ENCODE data around the gene SDHAF1.

Gene SDHAF1

DNA sequence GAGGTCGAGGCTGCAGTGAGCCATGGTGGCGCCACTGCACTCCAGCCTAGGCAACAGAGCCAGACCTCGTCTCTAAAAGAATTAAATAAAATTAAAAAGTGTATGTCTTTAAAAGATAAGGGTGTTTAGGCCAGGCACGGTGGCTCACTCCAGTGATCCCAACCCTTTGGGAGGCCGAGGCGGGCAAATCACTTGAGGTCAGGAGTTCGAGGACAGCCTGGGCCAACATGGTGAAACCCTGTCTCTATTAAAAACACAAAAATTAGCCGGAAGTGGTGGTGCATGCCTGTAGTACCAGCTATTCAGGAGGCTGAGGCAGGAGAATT, 7.5 kb upstream of the SDHAF1 start:
- DNase-seq = no peak

DNA sequence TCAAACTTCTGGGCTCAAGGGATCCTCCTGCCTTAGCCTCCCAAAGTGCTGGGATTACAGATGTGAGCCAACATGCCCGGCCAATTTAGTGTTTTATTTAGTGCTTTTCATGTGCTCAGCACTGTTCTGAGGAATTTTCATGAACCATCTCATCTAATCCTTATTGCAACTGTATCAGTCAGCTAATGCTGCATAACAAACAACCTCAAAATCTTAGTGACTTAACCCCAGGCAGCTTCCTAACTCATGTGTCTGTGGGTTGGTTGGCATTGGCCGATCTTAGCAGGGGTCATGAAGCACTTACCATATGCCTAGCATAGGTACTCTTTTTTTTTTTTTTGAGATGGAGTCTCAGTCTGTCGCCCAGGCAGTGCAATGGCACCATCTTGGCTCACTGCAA, 6.2 kb upstream of the SDHAF1 start:
- no peak for DNase-seq

GRCh38 chr19:35990156-35990555, 4.8 kb upstream of the SDHAF1 start:
- DNase-seq = no peak

GRCh38 chr19:35990771-35991730, 3.9 kb upstream of the SDHAF1 start:
- no peak for DNase-seq

DNA sequence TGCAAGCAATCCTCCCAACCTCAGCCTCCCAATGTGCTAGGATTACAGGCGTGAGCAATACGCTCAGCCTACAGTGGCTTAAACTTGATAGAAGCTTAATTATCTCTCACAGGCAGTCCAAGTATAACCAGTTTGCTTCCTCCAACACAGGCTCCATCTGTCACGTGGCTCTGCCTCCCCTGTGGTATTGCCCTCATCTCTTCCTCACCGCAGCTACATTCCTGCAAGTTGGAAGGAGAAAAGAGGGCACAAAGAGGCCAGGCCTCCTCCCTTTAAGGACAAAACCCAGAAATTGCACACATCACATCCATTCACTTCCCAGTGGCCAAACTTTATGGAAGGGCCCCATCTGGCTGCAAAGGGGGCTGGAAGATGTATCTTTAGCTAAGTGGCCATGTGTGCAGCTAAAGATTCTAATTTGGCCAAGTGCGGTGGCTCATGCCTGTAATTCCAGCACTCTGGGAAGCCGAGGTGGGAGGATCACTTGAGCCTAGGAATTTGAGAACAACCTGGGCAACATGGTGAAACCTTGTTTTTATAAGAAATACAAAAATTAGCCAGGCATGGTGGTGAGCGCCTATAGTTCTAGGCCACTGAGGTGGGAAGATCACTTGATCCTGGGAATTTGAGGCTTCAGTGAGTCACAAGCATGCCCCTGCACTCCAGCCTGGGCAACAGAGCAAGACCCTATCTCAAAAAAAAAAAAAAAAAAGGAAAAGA, 3.1 kb upstream of the SDHAF1 start:
- DNase-seq = no peak

GRCh38 chr19:35992907-35993765, 1.9 kb upstream of the SDHAF1 start:
- DNase-seq = no peak

DNA sequence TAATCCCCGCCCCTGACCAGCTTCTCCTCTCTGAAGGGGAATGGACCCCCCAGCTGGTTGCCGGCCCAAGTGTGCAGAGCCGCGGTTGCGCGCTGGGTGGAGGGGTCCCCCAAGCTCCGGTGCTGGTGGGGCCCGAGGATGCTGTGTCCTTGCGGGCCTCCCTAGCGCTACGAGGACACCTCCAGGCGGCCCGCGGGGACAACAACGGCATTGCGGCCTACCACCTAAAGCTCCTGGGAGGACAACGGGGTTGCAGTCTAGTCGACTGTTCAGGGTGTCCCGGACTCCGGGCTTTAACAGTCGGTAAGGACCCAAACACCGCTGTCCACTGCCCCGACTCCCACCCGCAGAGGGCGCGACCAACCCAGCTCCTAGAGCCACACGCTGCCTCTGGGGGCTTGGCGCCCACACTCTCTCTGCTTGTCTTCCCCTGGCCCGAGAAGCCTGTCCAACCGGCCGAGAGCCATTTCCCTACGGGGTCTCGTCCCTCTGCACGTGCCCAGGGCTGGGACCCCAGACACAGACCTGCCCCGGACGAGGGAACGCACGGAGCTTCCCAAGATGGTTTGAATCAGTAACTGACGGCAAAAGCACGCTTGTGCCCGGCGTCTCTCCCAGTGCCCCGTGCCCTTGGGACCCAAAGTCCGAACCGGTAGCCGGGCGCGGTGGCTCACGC, 927 bp upstream of the SDHAF1 start:
- no peak for DNase-seq

DNA sequence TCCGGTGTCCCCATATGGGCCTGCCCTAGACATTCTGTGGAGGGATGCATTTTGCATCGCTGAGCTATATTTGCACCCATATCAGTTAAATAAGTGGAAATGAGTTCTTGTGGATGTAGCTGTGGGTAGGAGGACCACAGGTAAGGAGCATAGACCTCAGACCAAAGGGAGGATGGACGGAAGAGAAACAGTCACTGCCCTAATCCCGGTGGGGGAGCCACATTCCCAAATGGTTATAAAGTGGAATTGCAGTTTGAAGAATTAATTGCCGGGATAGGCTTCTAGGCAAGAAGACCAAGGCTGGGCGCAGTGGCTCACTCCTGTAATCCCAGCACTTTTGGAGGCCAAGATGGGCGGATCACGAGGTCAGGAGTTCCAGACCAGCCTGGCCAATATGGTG, 1.8 kb downstream of the SDHAF1 start:
- no peak for DNase-seq

- DNase-seq = no peak
These were observed 6.6 kb downstream of the SDHAF1 start for GRCh38 chr19:36001605-36002004.

DNA sequence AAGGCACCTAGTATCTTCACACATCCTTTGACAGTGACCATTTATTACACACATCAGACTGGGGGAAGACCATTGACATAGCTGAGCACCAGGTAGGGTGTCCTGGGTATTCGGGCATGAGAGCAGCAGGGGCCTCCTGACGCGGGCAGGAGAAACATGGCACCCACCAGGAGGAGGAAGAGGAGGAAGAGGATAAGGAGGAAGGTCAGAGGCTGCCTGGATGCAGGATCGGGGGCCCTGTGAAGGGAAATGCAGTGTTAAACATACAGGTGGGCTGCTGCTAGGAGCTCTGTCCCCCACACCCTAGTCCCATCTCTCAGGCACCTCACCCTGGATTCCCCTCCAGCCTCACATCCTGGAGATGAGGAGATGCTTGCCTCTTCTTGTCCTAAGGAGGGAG, 8.3 kb downstream of the SDHAF1 start:
- no peak for DNase-seq

GRCh38 chr19:36006955-36007354, 12.0 kb downstream of the SDHAF1 start:
- no peak for DNase-seq

DNA sequence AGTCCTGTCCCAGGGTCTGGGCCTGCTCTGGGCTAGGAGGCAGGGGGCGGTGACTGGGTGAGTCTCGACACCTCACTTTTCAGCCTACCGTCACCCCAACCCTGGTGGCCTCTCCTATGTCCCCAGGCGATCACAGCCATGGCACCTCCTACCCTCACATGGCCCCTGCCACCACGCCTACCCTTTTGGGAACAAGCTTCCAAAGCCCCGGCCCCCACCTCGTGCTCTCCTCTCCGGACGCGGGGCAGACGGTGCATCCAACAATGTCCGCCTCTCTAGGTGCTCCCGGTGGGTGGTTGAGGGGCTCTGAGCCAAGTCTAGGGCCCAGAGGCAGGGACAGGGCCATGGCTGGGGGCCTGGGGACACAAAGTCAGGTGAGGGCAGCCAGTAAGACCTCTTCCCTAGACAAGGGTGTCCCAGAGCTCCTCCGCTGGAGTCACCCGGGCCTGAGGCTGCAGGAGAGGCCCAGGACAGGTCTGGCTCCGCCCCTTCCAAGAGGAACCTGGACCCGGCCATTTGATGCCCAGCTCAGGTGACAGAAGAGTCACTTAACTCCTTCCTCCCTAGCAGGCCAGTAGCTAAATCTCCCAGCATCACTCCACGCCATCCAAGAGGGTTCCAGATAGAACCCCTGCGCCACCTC, 13.5 kb downstream of the SDHAF1 start, which contains the start of gene SYNE4:
Gene SYNE4 (minus strand): TSS at position 478 of the 643 bp plus-strand sequence. CDS start 132 bp downstream, at position 346.
- DNase-seq = no peak

- DNase-seq = peak; percentile 23 to 37
These were observed 14.2 kb downstream of the SDHAF1 start for GRCh38 chr19:36009220-36009619.

- DNase-seq = no peak
These were observed 14.8 kb downstream of the SDHAF1 start for GRCh38 chr19:36009633-36010379.

DNA sequence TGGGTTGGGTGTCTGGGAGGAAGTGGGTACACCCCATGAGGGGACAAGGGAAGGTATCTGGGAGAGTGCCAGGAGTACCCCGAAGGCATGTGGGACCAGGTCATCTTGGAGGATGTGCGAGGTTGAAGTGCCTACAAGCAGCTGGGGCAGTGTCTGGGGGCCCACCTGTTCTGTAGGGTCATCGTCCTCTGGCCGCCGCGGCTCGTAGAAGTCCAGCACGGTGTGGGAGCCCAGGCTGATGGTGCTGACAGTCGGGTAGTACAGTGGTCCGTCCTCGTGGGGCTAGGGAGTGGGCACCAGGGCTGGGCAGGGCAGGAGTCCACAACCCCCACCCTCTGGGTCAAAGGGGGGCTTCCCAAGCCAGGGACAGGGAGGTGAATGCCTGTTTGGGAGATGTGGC, 15.4 kb downstream of the SDHAF1 start:
- DNase-seq = no peak

DNA sequence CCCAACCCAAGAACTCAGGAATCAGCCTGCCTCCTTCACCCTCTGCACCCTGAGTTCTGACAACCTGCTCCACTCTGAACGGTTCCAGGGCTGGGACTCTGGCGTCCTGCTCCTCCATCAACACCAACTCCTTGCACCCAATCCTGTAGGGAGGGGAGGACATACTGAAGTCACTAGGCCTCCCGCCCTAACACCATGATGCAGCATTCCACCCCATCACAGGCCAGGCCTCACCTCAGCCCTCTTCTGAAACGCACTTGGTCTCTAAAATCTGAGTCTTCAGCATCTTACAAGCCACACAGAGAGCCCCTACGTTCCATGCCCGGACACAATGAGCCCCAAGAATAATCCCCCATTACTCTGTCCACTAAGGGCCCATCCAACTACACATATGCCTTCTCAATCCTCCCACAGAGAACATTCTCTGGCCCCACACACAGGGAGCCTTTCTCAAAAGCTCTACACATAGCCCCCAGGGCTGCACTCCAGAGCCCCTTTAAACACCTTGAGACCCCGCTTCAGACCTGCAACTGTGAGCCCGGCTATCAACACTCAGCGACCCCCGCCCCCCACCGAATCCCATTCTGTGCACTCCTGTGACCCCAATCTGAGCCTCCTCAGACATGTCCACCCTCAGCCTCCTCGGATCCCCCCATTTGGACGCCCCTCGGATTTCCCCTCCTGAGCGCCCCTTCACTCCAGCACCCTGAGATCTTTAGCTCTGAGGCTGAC, 18.5 kb downstream of the SDHAF1 start:
- no peak for DNase-seq

DNA sequence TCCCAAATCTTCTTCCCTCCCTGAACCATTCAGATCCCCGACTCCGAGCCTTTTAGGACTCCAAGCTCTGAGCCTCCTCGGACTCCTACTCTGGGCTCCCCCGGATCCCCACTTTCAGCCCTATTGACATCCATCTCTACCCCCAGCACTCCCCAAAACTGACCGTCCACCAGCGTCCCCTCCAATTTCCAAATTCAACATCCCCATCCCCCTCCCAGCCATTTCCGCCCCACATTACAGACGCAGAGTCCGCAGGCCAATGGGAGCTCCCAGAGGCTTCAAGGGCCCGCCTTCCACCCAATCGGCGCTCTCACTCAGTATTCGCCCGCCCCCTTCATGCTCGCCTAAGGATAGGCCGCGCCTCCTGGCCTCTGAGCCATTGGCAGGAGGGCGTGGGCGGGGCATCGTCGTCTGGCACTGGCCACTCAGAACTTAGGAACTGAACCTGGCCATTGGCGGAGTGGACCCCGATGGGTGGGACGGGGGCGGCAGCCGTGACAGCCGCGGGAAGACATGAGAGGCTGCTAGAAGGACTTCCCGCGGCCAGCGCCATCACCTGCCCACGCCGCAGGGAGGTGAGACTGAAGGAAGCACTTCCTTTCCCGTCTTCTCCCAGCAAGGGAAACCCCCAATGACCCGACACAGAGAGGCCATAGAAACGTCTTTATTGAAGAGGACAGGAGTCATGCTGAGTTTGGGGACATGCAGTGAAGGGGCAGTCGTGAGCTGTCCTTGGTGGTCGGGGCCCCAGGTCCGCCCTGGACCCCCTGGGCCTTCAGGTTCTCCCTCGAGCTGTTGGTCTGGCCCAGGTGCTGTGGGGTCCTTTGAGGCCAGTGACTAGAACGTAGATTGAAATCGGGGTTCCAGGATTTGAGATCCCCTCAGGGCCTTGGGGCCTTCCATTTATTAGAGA, 19.3 kb downstream of the SDHAF1 start, which contains the start of gene ALKBH6:
Gene ALKBH6 (minus strand): TSS at position 202 of the 913 bp plus-strand sequence. CDS start 816 bp downstream, outside the sequence.
- DNase-seq = peak; percentile 99

DNA sequence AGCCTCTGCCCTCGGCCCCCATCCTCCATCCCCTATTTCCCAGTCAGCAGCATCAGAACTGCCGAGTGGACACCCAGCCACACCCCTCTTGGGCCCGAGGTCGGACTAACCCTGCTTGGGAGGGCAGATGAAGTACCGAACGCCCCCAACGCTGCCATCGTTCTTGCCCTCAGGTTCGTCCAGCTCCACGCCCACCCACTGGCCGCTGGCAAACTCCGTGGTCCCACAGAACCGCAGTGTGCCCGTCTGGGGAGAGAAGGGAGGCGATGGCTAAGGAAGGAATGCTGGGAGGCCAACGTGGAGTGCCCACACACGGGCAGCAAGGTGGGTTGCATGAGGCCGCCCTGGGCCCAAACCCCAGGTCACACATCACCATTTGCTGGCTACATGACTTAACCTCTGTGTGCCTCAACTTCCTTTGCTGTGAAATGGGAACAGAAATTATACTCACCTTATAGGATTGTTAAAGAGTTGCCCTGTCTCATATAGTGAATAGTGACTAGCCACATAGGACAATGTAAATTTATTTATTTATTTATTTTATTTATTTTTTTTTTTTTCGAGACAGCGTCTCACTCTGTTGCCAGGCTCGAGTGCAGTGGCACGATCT, 24.2 kb downstream of the SDHAF1 start:
- no peak for DNase-seq

GRCh38 chr19:36023432-36023831, 28.4 kb downstream of the SDHAF1 start:
- no peak for DNase-seq
